ENCODE data around the gene SNX4.

SNX4 gene

DNA sequence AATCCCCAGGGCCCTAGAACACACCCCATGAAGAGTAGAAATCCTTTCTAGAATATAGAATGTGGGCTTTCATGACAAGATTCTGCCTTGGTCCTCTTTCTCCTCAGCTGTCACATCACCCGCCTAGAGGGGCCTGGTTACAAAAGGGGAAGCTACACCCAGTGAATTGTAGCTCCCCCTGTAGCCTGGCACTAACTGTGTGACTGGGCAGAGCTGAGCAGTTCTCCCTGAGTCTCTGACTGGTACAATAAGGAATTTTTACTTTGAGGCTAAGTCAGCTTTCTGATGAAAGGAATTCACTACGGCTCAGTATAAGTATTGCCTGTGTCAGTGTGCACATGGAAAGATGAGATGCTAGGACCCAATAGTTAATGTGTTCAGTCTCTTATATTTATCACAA, 116.2 kb downstream of the SNX4 start:
- no peaks in the 10 kb centered on the region for H3F3A ChIP-seq (ENCODE audit: insufficient read depth, low read length)
- H3K79me2 ChIP-seq (ENCODE audit: insufficient read depth, low read length): no peaks in the 10 kb centered on the region
- H3K27ac ChIP-seq (ENCODE audit: low read depth, low read length, poor library complexity, severe bottlenecking): no peak overlapping the region
- TF ChIP-seq, protein P1, sequence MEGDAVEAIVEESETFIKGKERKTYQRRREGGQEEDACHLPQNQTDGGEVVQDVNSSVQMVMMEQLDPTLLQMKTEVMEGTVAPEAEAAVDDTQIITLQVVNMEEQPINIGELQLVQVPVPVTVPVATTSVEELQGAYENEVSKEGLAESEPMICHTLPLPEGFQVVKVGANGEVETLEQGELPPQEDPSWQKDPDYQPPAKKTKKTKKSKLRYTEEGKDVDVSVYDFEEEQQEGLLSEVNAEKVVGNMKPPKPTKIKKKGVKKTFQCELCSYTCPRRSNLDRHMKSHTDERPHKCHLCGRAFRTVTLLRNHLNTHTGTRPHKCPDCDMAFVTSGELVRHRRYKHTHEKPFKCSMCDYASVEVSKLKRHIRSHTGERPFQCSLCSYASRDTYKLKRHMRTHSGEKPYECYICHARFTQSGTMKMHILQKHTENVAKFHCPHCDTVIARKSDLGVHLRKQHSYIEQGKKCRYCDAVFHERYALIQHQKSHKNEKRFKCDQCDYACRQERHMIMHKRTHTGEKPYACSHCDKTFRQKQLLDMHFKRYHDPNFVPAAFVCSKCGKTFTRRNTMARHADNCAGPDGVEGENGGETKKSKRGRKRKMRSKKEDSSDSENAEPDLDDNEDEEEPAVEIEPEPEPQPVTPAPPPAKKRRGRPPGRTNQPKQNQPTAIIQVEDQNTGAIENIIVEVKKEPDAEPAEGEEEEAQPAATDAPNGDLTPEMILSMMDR (IDR thresholded peaks at IDR 0.05; ENCODE audit: low read length): peak; percentile 45; the same call in 1 of the 2 replicates
- no peak for TF ChIP-seq EZH2 (IDR thresholded peaks at IDR 0.05; ENCODE audit: borderline replicate concordance, low read length)
- H3K4me2 ChIP-seq (ENCODE audit: low read length): no peak overlapping the region
- H3K9me3 ChIP-seq (ENCODE audit: low read length): peaks cover 6% of the 10 kb centered on the region; the same call in 1 of the 2 replicates
- H3K4me1 ChIP-seq (ENCODE audit: insufficient read depth, low read length, severe bottlenecking): no peaks in the 10 kb centered on the region
- no peaks in the 10 kb centered on the region for H3K9me2 ChIP-seq (ENCODE audit: low read depth, low read length)
- H3K9ac ChIP-seq (ENCODE audit: low read length): no peak overlapping the region
- no peaks in the 10 kb centered on the region; the same call in 1 of the 2 replicates for H3K36me3 ChIP-seq (ENCODE audit: insufficient read depth, low read length)
- no peaks in the 10 kb centered on the region for H4K20me1 ChIP-seq (ENCODE audit: insufficient read depth, low read length)
- H3K4me3 ChIP-seq (ENCODE audit: low read depth, low read length, poor library complexity, severe bottlenecking): no peak overlapping the region
- H3K27me3 ChIP-seq (ENCODE audit: insufficient read depth, low read length): no peaks in the 10 kb centered on the region; the same call in 1 of the 2 replicates
- no peak overlapping the region for H2AFZ ChIP-seq (ENCODE audit: low read length)

DNA sequence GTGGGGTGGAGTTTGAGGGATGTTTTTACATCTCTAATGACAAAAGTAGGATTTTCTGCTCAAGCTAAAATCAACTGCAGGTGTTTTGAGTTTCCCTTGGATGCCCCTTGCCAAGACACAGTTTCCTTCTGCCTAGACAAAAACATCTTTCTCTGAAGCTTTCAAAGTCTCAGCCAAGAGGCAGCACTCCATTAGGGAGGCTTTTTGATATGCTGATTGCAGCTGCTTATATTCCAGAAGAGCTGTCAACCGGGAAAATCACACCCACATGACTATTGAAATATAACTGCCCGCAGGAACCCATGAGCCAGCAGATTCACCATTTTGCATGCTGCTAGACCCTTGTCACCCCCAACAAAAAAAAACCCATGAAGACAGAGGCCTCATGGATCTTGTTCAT, 117.4 kb downstream of the SNX4 start:
- H3K36me3 ChIP-seq (ENCODE audit: insufficient read depth, low read length): no peaks in the 10 kb centered on the region; the same call in 1 of the 2 replicates
- no peaks in the 10 kb centered on the region for H3K79me2 ChIP-seq (ENCODE audit: insufficient read depth, low read length)
- H3K9me3 ChIP-seq (ENCODE audit: low read length): peaks cover 6% of the 10 kb centered on the region; the same call in 1 of the 2 replicates
- H3K9me2 ChIP-seq (ENCODE audit: low read depth, low read length): no peaks in the 10 kb centered on the region
- no peak overlapping the region for H3K4me3 ChIP-seq (ENCODE audit: low read depth, low read length, poor library complexity, severe bottlenecking)
- no peaks in the 10 kb centered on the region; the same call in 1 of the 2 replicates for H3K27me3 ChIP-seq (ENCODE audit: insufficient read depth, low read length)
- no peak overlapping the region for H2AFZ ChIP-seq (ENCODE audit: low read length)
- no peaks in the 10 kb centered on the region for H3F3A ChIP-seq (ENCODE audit: insufficient read depth, low read length)
- H4K20me1 ChIP-seq (ENCODE audit: insufficient read depth, low read length): no peaks in the 10 kb centered on the region
- no peak overlapping the region for H3K9ac ChIP-seq (ENCODE audit: low read length)
- no peaks in the 10 kb centered on the region for H3K4me1 ChIP-seq (ENCODE audit: insufficient read depth, low read length, severe bottlenecking)
- H3K4me2 ChIP-seq (ENCODE audit: low read length): no peak overlapping the region
- TF ChIP-seq EZH2 (IDR thresholded peaks at IDR 0.05; ENCODE audit: borderline replicate concordance, low read length): no peak
- TF ChIP-seq, protein P1 (IDR thresholded peaks at IDR 0.05; ENCODE audit: low read length): no peak
- H3K27ac ChIP-seq (ENCODE audit: low read depth, low read length, poor library complexity, severe bottlenecking): no peak overlapping the region

DNA sequence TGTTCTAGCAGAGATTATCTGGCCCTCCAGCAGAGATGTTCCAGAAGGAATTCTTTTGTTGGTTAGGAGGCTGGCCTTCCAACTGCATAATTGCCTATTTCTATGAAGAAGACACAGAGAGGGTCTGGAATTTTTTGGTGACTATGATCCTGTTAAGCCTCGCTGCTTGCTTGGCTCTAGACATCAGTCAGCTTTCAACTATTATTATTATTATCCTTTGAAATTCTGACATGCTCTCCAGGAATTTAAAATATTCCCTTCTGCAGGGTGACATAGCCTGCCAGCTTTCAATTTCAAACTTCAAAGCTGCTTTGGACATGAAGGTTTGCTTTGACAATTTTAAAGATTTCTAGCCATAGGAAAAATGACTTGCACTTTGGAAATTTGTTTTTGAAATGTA, 118.6 kb downstream of the SNX4 start:
- Histone ChIP-seq H3K4me1 (ENCODE audit: insufficient read depth, low read length, severe bottlenecking) (no peaks in the 10 kb centered on the region), H2AFZ (ENCODE audit: low read length) (no peak overlapping the region), H3F3A (ENCODE audit: insufficient read depth, low read length) (no peaks in the 10 kb centered on the region), H3K9ac (ENCODE audit: low read length) (no peak overlapping the region), H4K20me1 (ENCODE audit: insufficient read depth, low read length) (no peaks in the 10 kb centered on the region), H3K9me3 (ENCODE audit: low read length) (peaks cover 6% of the 10 kb centered on the region; the same call in 1 of the 2 replicates), H3K79me2 (ENCODE audit: insufficient read depth, low read length) (no peaks in the 10 kb centered on the region), H3K4me2 (ENCODE audit: low read length) (no peak overlapping the region), H3K4me3 (ENCODE audit: low read depth, low read length, poor library complexity, severe bottlenecking) (no peak overlapping the region), H3K27me3 (ENCODE audit: insufficient read depth, low read length) (no peaks in the 10 kb centered on the region; the same call in 1 of the 2 replicates), H3K9me2 (ENCODE audit: low read depth, low read length) (no peaks in the 10 kb centered on the region), H3K27ac (ENCODE audit: low read depth, low read length, poor library complexity, severe bottlenecking) (no peak overlapping the region), H3K36me3 (ENCODE audit: insufficient read depth, low read length) (no peaks in the 10 kb centered on the region; the same call in 1 of the 2 replicates)
- no peak for TF ChIP-seq EZH2 (IDR thresholded peaks at IDR 0.05; ENCODE audit: borderline replicate concordance, low read length)
- TF ChIP-seq, protein P1 (IDR thresholded peaks at IDR 0.05; ENCODE audit: low read length): no peak
